Transverse colon (tissue), 4 donors: Measurements from ENCODE around the gene VWF. TPM values are rescaled to one million over a fixed set of nuclear protein-coding genes. Genes with fewer than 3 reads are reported as not detected.

Experiments used
- DNase-seq: peaks from one replicate; pipeline ENCODE4 v3.0.0-alpha.2; 2019
- H3K27ac ChIP-seq, 4 donors: fragments of 200-600 bp; sonication (generic); 2 replicates each; pipeline ENCODE4 v1.5.1; 2016 to 2018; ENCODE audit warnings: inconsistent platforms in 4 of 4
- H3K27me3 ChIP-seq: fragments of 200-600 bp; sonication (generic); 2 replicates; pipeline ENCODE4 v1.5.1; 2017; ENCODE audit warnings: inconsistent platforms
- H3K36me3 ChIP-seq, 4 donors: fragments of 200-600 bp; sonication (generic); 2 replicates each; pipeline ENCODE4 v1.5.1; 2017 to 2019; ENCODE audit warnings: inconsistent platforms in 4 of 4
- H3K4me1 ChIP-seq, 4 donors: fragments of 200-600 bp; sonication (generic); 2 replicates each; pipeline ENCODE4 v1.5.1; 2017 to 2020; ENCODE audit warnings: inconsistent platforms in 4 of 4
- H3K4me3 ChIP-seq, 4 donors: fragments of 200-600 bp; sonication (generic); 1 replicate in 1 of 4; 2 replicates in 3 of 4; pipeline versions ENCODE4 v1.5.1 to v1.6.1; 2017 to 2019; ENCODE audit warnings: inconsistent platforms in 4 of 4
- H3K9me3 ChIP-seq, 2 donors: fragments of 200-600 bp; sonication (generic); 2 replicates each; pipeline ENCODE4 v1.5.1; 2017 to 2019; ENCODE audit warnings: inconsistent platforms in 2 of 2
- CTCF ChIP-seq, 5 experiments: fragments of 200-600 bp in 3 of 5; fragments of 450-650 bp in 2 of 5; sonication (generic) in 3 of 5; IDR thresholded peaks; 1 replicate in 2 of 5; 2 replicates in 3 of 5; pipeline ENCODE4 v1.5.1; 2016 to 2017; ENCODE audit warnings: antibody characterized with exemption in 5 of 5, inconsistent platforms in 3 of 5, mild to moderate bottlenecking in 2 of 5, moderate library complexity in 1 of 5
- EP300 ChIP-seq: sonication (generic); formaldehyde crosslinking; IDR thresholded peaks from one replicate; pipeline ENCODE4 v1.6.1; 2017; ENCODE audit warnings: antibody characterized with exemption, low read depth
- POLR2A ChIP-seq: fragments of 450-650 bp; IDR thresholded peaks from one replicate; pipeline ENCODE4 v1.6.1; 2016; ENCODE audit warnings: antibody characterized with exemption, mild to moderate bottlenecking, moderate library complexity
- POLR2AphosphoS5 ChIP-seq, 3 donors: sonication (generic); formaldehyde crosslinking; IDR thresholded peaks; one replicate each; pipeline ENCODE4 v1.6.1; 2016; ENCODE audit warnings: antibody characterized with exemption in 3 of 3
- WGBS, 2 donors: methylation state at CpG; one replicate each; pipeline ENCODE4 v1.1.5; 2018; ENCODE audit warnings: low coverage in 1 of 2; 5-methylcytosine and 5-hydroxymethylcytosine counted together
- in situ Hi-C, 4 donors: fragments of 200-750 bp; cut with MboI; loops; one replicate each; pipeline versions ENCODE4 v1.15.0 to v1.15.1; 2017; ENCODE audit warnings: low sequenced_read_pairs in 3 of 4, low pct_ligation_motif_present in 1 of 4, low pct_unique_long_range_greater_than_20kb in 1 of 4
- intact Hi-C: fragments of 100-400 bp; cut with DNase I; formaldehyde crosslinking; loops from one replicate; pipeline ENCODE4 v1.15.1; 2023; ENCODE audit warnings: low total_unique reads
- total RNA-seq, 4 donors: library from RNA; depleted of rRNA; stranded (reverse); fragments of >200 nt; gene quantifications; one replicate each; pipeline ENCODE4 v1.1.0, GENCODE V29; 2016

Gene VWF
- total RNA-seq, result 10 to 100 TPM; 31.3 to 71.2 (median 51.5) TPM

DNA sequence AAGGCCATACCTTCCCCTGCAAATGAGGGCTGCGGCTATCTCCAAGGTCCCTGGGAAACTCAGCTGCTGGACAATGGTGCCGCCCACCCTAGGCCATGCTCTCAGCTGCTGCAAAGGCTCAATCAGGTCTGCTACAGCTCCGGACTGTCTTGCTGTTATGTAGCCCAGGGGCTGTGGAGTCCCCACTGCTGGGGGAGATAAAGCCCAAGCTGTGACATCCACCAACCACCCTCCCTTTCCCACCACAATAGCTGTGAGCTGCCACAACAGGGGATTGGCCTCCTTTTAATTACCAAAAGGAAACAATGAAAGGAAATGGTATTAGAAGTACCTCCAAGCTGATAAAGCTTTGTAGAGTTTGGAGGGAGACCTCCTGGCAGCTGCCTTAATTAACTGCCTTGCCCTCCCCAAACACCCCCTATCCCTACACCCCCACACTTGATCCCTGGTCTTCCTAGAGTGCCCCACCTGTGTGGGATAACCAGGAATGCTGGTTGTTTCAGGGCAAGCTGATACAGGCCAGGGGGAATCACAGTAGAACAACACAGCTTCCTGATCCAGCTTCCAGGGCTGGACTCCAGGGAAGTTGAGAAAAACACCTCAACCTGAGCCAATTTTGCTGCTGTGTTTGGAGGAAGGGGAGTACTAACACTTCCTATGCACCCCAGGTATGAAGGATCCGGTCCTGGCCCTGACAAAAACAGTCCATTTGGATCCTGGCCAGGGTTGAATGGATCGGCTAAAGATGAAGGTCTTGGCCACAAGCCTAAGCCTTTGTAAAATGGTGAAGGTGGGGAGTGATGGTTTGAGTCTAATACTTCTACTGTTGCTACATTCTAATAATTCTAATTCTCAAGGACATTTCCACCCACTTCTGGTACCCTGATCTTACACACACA is at the start of gene VWF:
TSS of gene VWF (minus strand) at position 260 of the 899 bp plus-strand sequence. CDS start 1,474 bp downstream, outside the sequence.
- Histone ChIP-seq H3K9me3 (no peaks in the 10 kb centered on the region), H3K4me3 (no peak within 1 kb of the TSS), H3K27ac (peak within 1 kb of the TSS in 3 of 4 donors; percentile 14 to 42 (median 37)), H3K36me3 (no peaks in the 10 kb centered on the region), H3K4me1 (no peaks in the 10 kb centered on the region), H3K27me3 (no peaks in the 10 kb centered on the region)
- intact Hi-C loops, result no loop called here
- peak; percentile 12 for TF ChIP-seq POLR2A
- TF ChIP-seq CTCF (IDR thresholded peaks at IDR 0.05), result no peak
- WGBS, 2 donors, result 69% methylated on average over 5 of the region's 5 CpGs; no CpG with 5 or more reads in 1 of the 2 donors
- in situ Hi-C loops, result no loop called here
- no peak for DNase-seq

DNA sequence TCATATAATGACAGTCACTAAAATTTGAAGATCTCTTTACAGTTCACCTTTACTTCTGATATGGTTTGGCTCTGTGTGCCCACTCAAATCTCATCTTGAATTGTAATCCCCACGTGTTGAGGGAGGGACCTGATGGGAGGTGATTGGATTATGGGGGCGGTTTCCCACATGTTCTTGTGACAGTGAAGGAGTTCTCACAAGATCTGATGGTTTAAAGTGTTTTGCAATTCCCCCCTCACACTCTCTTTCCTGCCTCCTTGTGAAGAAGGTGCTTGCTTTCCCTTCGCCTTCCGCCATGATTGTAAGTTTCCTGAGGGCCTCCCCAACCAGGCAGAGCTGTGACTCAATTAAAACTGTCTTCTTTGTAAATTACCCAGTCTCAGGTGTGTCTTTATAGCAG is 48.4 kb upstream of the VWF start:
- Histone ChIP-seq H3K9me3 (no peaks in the 10 kb centered on the region), H3K4me1 (peaks cover 0 to 9% (median 3%) of the 10 kb centered on the region in 4 donors), H3K36me3 (no peaks in the 10 kb centered on the region), H3K27me3 (no peaks in the 10 kb centered on the region), H3K27ac (no peak overlapping the region), H3K4me3 (no peak overlapping the region)
- WGBS, 2 donors, result 74 to 86% methylated on average over 2 to 4 of the region's 4 CpGs
- no peak for DNase-seq
- TF ChIP-seq POLR2A, result no peak
- no peak for TF ChIP-seq EP300
- no peak for TF ChIP-seq CTCF (IDR thresholded peaks at IDR 0.05)
- no peak for TF ChIP-seq POLR2AphosphoS5 (IDR thresholded peaks at IDR 0.05)
- intact Hi-C loops, result no loop called here
- in situ Hi-C loops, result loop anchor here in 1 of 4 donors (10.0 kb wide), 1 partner anchor 108 kb away; no protein-coding TSS in a partner anchor

DNA sequence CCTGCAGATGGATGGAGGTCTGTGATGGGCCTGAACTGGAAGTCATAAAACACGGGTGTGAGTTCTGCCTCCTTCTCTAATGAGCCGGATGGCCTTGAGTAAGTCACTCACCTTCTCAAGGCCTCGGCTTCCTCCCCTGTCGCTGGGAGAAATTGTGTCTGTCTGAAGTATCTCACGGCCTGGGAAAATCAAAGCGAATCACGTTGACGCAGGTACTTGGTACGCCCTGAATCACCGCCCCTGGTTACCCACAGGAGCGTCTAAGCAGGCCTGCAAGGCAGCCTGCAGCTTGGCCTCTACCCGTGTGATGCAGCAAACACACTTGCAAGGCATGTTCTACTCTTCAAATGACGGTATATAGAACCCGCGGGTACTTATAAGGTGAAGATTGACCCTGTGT is 47.6 kb upstream of the VWF start:
- TF ChIP-seq CTCF (IDR thresholded peaks at IDR 0.05) (no peak), EP300 (no peak), POLR2AphosphoS5 (IDR thresholded peaks at IDR 0.05) (no peak), POLR2A (no peak)
- H3K4me1 ChIP-seq, result peaks cover 6 to 16% (median 9%) of the 10 kb centered on the region in 4 donors
- peak overlapping the region in 1 of 4 donors; percentile 25 for H3K27ac ChIP-seq
- H3K36me3 ChIP-seq, result no peaks in the 10 kb centered on the region
- no peaks in the 10 kb centered on the region for H3K27me3 ChIP-seq
- WGBS, 2 donors, result 82% methylated on average over 15 of the region's 15 CpGs; no CpG with 5 or more reads in 1 of the 2 donors
- H3K9me3 ChIP-seq, result no peaks in the 10 kb centered on the region
- intact Hi-C loops, result no loop called here
- in situ Hi-C loops, result loop anchor here in 1 of 4 donors (10.0 kb wide), 1 partner anchor 107 kb away; no protein-coding TSS in a partner anchor
- DNase-seq, result no peak
- H3K4me3 ChIP-seq, result no peak overlapping the region

DNA sequence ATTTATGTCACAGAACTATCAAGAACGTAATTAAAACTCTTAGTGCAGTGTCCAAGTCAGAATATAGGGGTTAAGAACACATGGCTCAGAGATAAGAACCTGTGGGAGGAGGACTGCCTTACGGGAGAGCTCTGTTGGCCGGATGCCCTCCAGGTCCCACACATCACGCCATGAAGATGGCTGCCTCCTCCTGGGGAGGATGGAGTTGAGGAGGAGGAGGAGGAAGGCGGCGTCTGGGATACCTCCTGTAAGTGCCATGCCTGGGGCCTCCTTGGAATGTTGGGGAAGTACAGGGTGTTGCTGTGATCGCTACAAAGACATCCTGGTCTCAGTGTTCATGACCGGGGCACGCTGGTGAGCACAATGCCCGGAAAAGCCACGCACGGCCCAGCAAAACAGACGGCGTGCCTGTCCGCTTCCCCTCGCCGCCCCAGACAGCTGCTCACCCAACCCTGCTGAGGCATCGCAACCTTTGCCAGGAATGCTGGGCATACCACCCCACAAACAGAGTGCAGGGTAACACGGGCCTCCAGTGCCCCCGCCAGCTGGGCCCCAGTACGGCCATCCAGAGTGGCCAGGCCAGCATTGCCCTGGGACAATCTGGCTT is 47.0 kb upstream of the VWF start:
- H3K27ac ChIP-seq, result no peak overlapping the region
- 89 to 90% methylated on average over 2 to 21 of the region's 21 CpGs for WGBS, 2 donors
- intact Hi-C loops (no loop called here), in situ Hi-C loops (loop anchor here in 1 of 4 donors (10.0 kb wide), 1 partner anchor 107 kb away; no protein-coding TSS in a partner anchor)
- H3K4me1 ChIP-seq, result peaks cover 9 to 20% (median 11%) of the 10 kb centered on the region in 4 donors
- H3K27me3 ChIP-seq, result no peaks in the 10 kb centered on the region
- no peaks in the 10 kb centered on the region for H3K9me3 ChIP-seq
- no peak overlapping the region for H3K4me3 ChIP-seq
- TF ChIP-seq POLR2AphosphoS5 (IDR thresholded peaks at IDR 0.05) (peak in 1 of 3 donors; percentile 17), CTCF (IDR thresholded peaks at IDR 0.05) (no peak), EP300 (peak; percentile 38)
- no peaks in the 10 kb centered on the region for H3K36me3 ChIP-seq
- no peak for DNase-seq
